Endothelial cell of umbilical vein (primary cell): ENCODE results near the gene SPOPL. TPM values are rescaled to one million over a fixed set of nuclear protein-coding genes. Genes with fewer than 3 reads are reported as not detected.

ENCODE experiments used
- BruUV-seq: library from RNA; stranded (reverse); fragments of 400-500 nt; replicated peaks from 2 replicates; lab custom pipeline; 2021; lab: Mats Ljungman, UMichigan
- CTCF ChIA-PET: fragments of 300-600, 350-600 bp; sonication (Branson Sonifier 250); formaldehyde crosslinking; loops from one replicate; lab custom pipeline; 2021; ENCODE audit warnings: antibody characterized with exemption, inconsistent platforms; lab: Charles Lee
- POLR2A ChIA-PET: fragments of 300-600, 350-600 bp; sonication (Branson Sonifier 250); formaldehyde crosslinking; loops from one replicate; lab custom pipeline; 2021; ENCODE audit warnings: antibody characterized with exemption, inconsistent platforms; lab: Charles Lee
- DNase-seq: peaks from one replicate; pipeline ENCODE4 v3.0.0-alpha.2; 2011; ENCODE audit warnings: low read depth, low spot score
- FAIRE-seq: peaks from 2 replicates; lab custom pipeline; 2011; peaks lifted over from hg19 to GRCh38; lab: Jason Lieb, UNC
- H2AFZ ChIP-seq: 2 replicates; pipeline ENCODE4 v1.6.0; 2012; ENCODE audit warnings: low read depth, low read length, control low read depth, inconsistent platforms
- H3K27ac ChIP-seq: 2 replicates; pipeline ENCODE4 v1.5.1; 2011; ENCODE audit warnings: low read depth, mild to moderate bottlenecking, control low read depth, low read length, moderate library complexity; ENCODE audit not compliant: insufficient read depth
- H3K27me3 ChIP-seq, 2 experiments: 2 replicates each; pipeline versions ENCODE4 v1.6.0 to v1.6.1; 2011; ENCODE audit warnings: low read length in 2 of 2, mixed read lengths in 1 of 2; ENCODE audit not compliant: control insufficient read depth in 2 of 2, insufficient read depth in 2 of 2
- H3K36me3 ChIP-seq, 2 experiments: 2 replicates in 1 of 2; 3 replicates in 1 of 2; pipeline ENCODE4 v1.5.1; 2011; ENCODE audit warnings: low read length in 2 of 2, mild to moderate bottlenecking in 1 of 2, moderate library complexity in 1 of 2; ENCODE audit not compliant: control insufficient read depth in 2 of 2, insufficient read depth in 2 of 2; ENCODE audit errors: extremely low read depth in 1 of 2
- H3K4me1 ChIP-seq: 3 replicates; pipeline ENCODE4 v1.5.1; 2011; ENCODE audit warnings: mild to moderate bottlenecking, low read length; ENCODE audit not compliant: control insufficient read depth, insufficient read depth; ENCODE audit errors: extremely low read depth
- H3K4me2 ChIP-seq: 2 replicates; pipeline ENCODE4 v1.6.1; 2011; ENCODE audit warnings: low read length, control low read depth, mixed read lengths; ENCODE audit not compliant: insufficient read depth
- H3K4me3 ChIP-seq, 3 experiments: fragments of 200-600 bp in 1 of 3; sonication (generic), shearing (Covaris generic) in 1 of 3; replicated peaks in 1 of 3; 2 replicates each; pipeline ENCODE4 v1.5.1; 2011 to 2016; ENCODE audit warnings: control low read depth in 3 of 3, low read length in 3 of 3, mild to moderate bottlenecking in 2 of 3, inconsistent platforms in 1 of 3, low read depth in 1 of 3, moderate library complexity in 1 of 3; ENCODE audit not compliant: insufficient read depth in 1 of 3
- H3K79me2 ChIP-seq: 2 replicates; pipeline ENCODE4 v1.6.0; 2012; ENCODE audit warnings: low read length, inconsistent platforms; ENCODE audit not compliant: control insufficient read depth, insufficient read depth
- H3K9ac ChIP-seq: replicated peaks from 2 replicates; pipeline ENCODE3; 2011; ENCODE audit warnings: low read length, control low read depth; ENCODE audit not compliant: insufficient read depth; ENCODE audit errors: extremely low read depth
- H3K9me1 ChIP-seq: replicated peaks from 3 replicates; pipeline ENCODE4 v1.6.0; 2011; ENCODE audit warnings: mild to moderate bottlenecking, low read length; ENCODE audit not compliant: control insufficient read depth, insufficient read depth; ENCODE audit errors: extremely low read depth
- H3K9me3 ChIP-seq: replicated peaks from 2 replicates; pipeline ENCODE4 v1.5.1; 2012; ENCODE audit warnings: low read length, inconsistent platforms; ENCODE audit not compliant: control insufficient read depth, insufficient read depth
- H4K20me1 ChIP-seq: replicated peaks from 2 replicates; pipeline ENCODE3; 2011; ENCODE audit warnings: mild to moderate bottlenecking, low read length; ENCODE audit not compliant: control insufficient read depth, insufficient read depth; ENCODE audit errors: extremely low read depth
- CTCF ChIP-seq, 2 donors: IDR thresholded peaks; 1 replicate in 1 of 2; 2 replicates in 1 of 2; pipeline ENCODE4 v1.5.1; 2011; ENCODE audit warnings: low read length in 2 of 2, mild to moderate bottlenecking in 2 of 2, moderate library complexity in 2 of 2, control low read depth in 1 of 2, inconsistent platforms in 1 of 2, low read depth in 1 of 2; ENCODE audit not compliant: insufficient read depth in 1 of 2; ENCODE audit errors: extremely low read depth in 1 of 2
- EZH2 ChIP-seq: IDR thresholded peaks from 2 replicates; pipeline ENCODE4 v1.6.1; 2012; ENCODE audit warnings: borderline replicate concordance, low read depth, mild to moderate bottlenecking, moderate library complexity, low read length, inconsistent platforms; ENCODE audit not compliant: severe bottlenecking
- FOS ChIP-seq: IDR thresholded peaks from 2 replicates; pipeline ENCODE4 v1.6.1; 2011; ENCODE audit warnings: mild to moderate bottlenecking, low read length, moderate library complexity, borderline replicate concordance; ENCODE audit not compliant: insufficient read depth
- GATA2 ChIP-seq: IDR thresholded peaks from 2 replicates; pipeline ENCODE4 v1.7.0; 2011; ENCODE audit warnings: low read depth, mild to moderate bottlenecking, moderate library complexity, mixed read lengths, low read length; ENCODE audit not compliant: insufficient read length, insufficient read depth
- JUN ChIP-seq: IDR thresholded peaks from 2 replicates; pipeline ENCODE4 v1.6.1; 2011; ENCODE audit warnings: borderline replicate concordance, low read depth; ENCODE audit not compliant: insufficient read length, insufficient read depth
- MAX ChIP-seq: IDR thresholded peaks from 2 replicates; pipeline ENCODE4 v1.6.1; 2011; ENCODE audit not compliant: insufficient read depth, insufficient read length
- MYC ChIP-seq: IDR thresholded peaks from one replicate; pipeline ENCODE4 v1.6.1; 2011; ENCODE audit warnings: mild to moderate bottlenecking, low read depth, low read length
- POLR2A ChIP-seq: IDR thresholded peaks from 2 replicates; pipeline ENCODE4 v1.6.1; 2012; ENCODE audit warnings: low read depth, mild to moderate bottlenecking, control low read depth, low read length
- POLR2AphosphoS5 ChIP-seq: IDR thresholded peaks from 2 replicates; pipeline ENCODE4 v1.6.1; 2012; ENCODE audit warnings: low read depth, mild to moderate bottlenecking, control low read depth, low read length, moderate library complexity; ENCODE audit not compliant: insufficient read depth
- dilution Hi-C: fragments of 300-500 bp; cut with MboI; formaldehyde crosslinking; loops from one replicate; pipeline ENCODE4 v1.15.0; 2019; ENCODE audit warnings: low sequenced_read_pairs; ENCODE audit not compliant: extremely low pct_ligation_motif_present
- intact Hi-C: fragments of 100-400 bp; cut with micrococcal nuclease; formaldehyde crosslinking; loops from one replicate; pipeline ENCODE4 v1.10.0; 2022
- polyA plus RNA-seq, 4 experiments: library from polyadenylated mRNA; depleted of rRNA in 3 of 4; stranded (reverse) in 3 of 4; unstranded in 1 of 4; fragments of >200 nt; gene quantifications; 2 replicates each; pipeline versions ENCODE4 v1.2.1 to v1.2.3, GENCODE V29; 2011 to 2012; ENCODE audit warnings: missing spikeins in 1 of 4
- total RNA-seq: library from RNA; stranded (reverse); gene quantifications from 2 replicates; pipeline ENCODE4 v1.2.3, GENCODE V29; 2021

The SPOPL gene
- total and polyA plus RNA-seq, 2 donors (not counting 3 experiments of a cell fraction or from before 2014, with no cell fraction given): 3.1 to 17.4 TPM

GRCh38 chr2:138514173-138514572 is 12.6 kb downstream of the SPOPL start:
- peaks cover 3% of the 10 kb centered on the region for H3K4me1 ChIP-seq
- DNase-seq (no peak), FAIRE-seq (no peak)
- no peaks in the 10 kb centered on the region for H3K9me1 ChIP-seq
- intact Hi-C loops (no loop called here), dilution Hi-C loops (no loop called here)
- H3K27me3 ChIP-seq: no peaks in the 10 kb centered on the region
- TF ChIP-seq POLR2AphosphoS5 (no peak), MYC (no peak), POLR2A (no peak), FOS (no peak), JUN (no peak), GATA2 (no peak), CTCF (IDR thresholded peaks at IDR 0.05; ENCODE audit: extremely low read depth in 1 of 2, insufficient read depth in 1 of 2, low read depth in 1 of 2, low read length in 2 of 2) (no peak), MAX (no peak), EZH2 (no peak)
- H3K27ac ChIP-seq: no peak overlapping the region
- ChIA-PET POLR2A (no interaction called here), CTCF (no interaction called here)
- no TSS peak for BruUV-seq
- H3K36me3 ChIP-seq: no peaks in the 10 kb centered on the region
- no peak overlapping the region for H2AFZ ChIP-seq
- H3K9ac ChIP-seq: no peak overlapping the region
- no peak overlapping the region for H3K4me3 ChIP-seq
- no peaks in the 10 kb centered on the region for H3K9me3 ChIP-seq
- no peak overlapping the region for H3K4me2 ChIP-seq
- peaks cover 5% of the 10 kb centered on the region for H4K20me1 ChIP-seq
- peaks cover 63% of the 10 kb centered on the region for H3K79me2 ChIP-seq
